ENCODE data around the gene PTEN. TPM values are rescaled to one million over a fixed set of nuclear protein-coding genes. Genes with fewer than 3 reads are reported as not detected.

Gene PTEN
- total RNA-seq, 4 donors from 2014 or later = 78.6 to 184 (median 129) TPM

GRCh38 chr10:87860156-87860795 is 3.1 kb upstream of the PTEN start:
- intact Hi-C loops (cut with DNase I; ENCODE audit: low total_unique reads) = no loop called here
- DNase-seq = no peak
- H3K27ac ChIP-seq = peak overlapping the region in 1 of 4 donors; percentile 93
- H3K27me3 ChIP-seq = no peaks in the 10 kb centered on the region
- H3K4me3 ChIP-seq = no peak overlapping the region
- in situ Hi-C loops (cut with MboI; ENCODE audit: low pct_ligation_motif_present in 1 of 4, low pct_unique_long_range_greater_than_20kb in 1 of 4, low sequenced_read_pairs in 3 of 4) = loop anchor here (10.0 to 25.0 kb wide), 4 partner anchors 252 to 527 kb away; no protein-coding TSS in a partner anchor
- H3K36me3 ChIP-seq = no peaks in the 10 kb centered on the region
- WGBS, 2 donors (ENCODE audit: low coverage in 1 of 2) = 60 to 65% methylated on average over 1 to 3 of the region's 3 CpGs
- H3K9me3 ChIP-seq = no peaks in the 10 kb centered on the region
- peaks cover 0 to 17% (median 10%) of the 10 kb centered on the region in 4 donors for H3K4me1 ChIP-seq
- TF ChIP-seq POLR2A (IDR thresholded peaks at IDR 0.05) (no peak), CTCF (IDR thresholded peaks at IDR 0.05) (peak; percentile 21 to 52 (median 27)), POLR2AphosphoS5 (IDR thresholded peaks at IDR 0.05) (no peak), EP300 (IDR thresholded peaks at IDR 0.05; ENCODE audit: low read depth) (no peak)

- WGBS, 2 donors (ENCODE audit: low coverage in 1 of 2) = 55 to 56% methylated on average over 2 to 4 of the region's 4 CpGs
- H3K27ac ChIP-seq = peak overlapping the region; percentile 93 to 100 (median 98)
- H3K27me3 ChIP-seq = no peaks in the 10 kb centered on the region
- no peaks in the 10 kb centered on the region for H3K9me3 ChIP-seq
- no peaks in the 10 kb centered on the region for H3K36me3 ChIP-seq
- peak overlapping the region in 1 of 4 donors; percentile 74 for H3K4me3 ChIP-seq
- TF ChIP-seq EP300 (IDR thresholded peaks at IDR 0.05; ENCODE audit: low read depth) (no peak), POLR2AphosphoS5 (IDR thresholded peaks at IDR 0.05) (no peak), CTCF (IDR thresholded peaks at IDR 0.05) (no peak), POLR2A (IDR thresholded peaks at IDR 0.05) (no peak)
- intact Hi-C loops (cut with DNase I; ENCODE audit: low total_unique reads) = no loop called here
- no peak for DNase-seq
- peaks cover 0 to 17% (median 10%) of the 10 kb centered on the region in 4 donors for H3K4me1 ChIP-seq
- in situ Hi-C loops (cut with MboI; ENCODE audit: low pct_ligation_motif_present in 1 of 4, low pct_unique_long_range_greater_than_20kb in 1 of 4, low sequenced_read_pairs in 3 of 4) = loop anchor here (10.0 to 25.0 kb wide), 4 partner anchors 251 to 526 kb away; no protein-coding TSS in a partner anchor
Observed at GRCh38 chr10:87860816-87861403, 2.5 kb upstream of the PTEN start.

GRCh38 chr10:87861566-87861952 is 1.9 kb upstream of the PTEN start:
- DNase-seq = peak; percentile 79
- no peaks in the 10 kb centered on the region for H3K9me3 ChIP-seq
- intact Hi-C loops (cut with DNase I; ENCODE audit: low total_unique reads) = no loop called here
- in situ Hi-C loops (cut with MboI; ENCODE audit: low pct_ligation_motif_present in 1 of 4, low pct_unique_long_range_greater_than_20kb in 1 of 4, low sequenced_read_pairs in 3 of 4) = loop anchor here (10.0 to 25.0 kb wide), 4 partner anchors 251 to 526 kb away; no protein-coding TSS in a partner anchor
- no peaks in the 10 kb centered on the region for H3K27me3 ChIP-seq
- no peaks in the 10 kb centered on the region for H3K36me3 ChIP-seq
- H3K4me3 ChIP-seq = peak overlapping the region; percentile 69 to 97 (median 76)
- peak overlapping the region; percentile 93 to 100 (median 98) for H3K27ac ChIP-seq
- H3K4me1 ChIP-seq = peaks cover 0 to 17% (median 10%) of the 10 kb centered on the region in 4 donors
- no peak for TF ChIP-seq POLR2A (IDR thresholded peaks at IDR 0.05)
- peak in 2 of 3 donors; percentile 11 to 17 for TF ChIP-seq POLR2AphosphoS5 (IDR thresholded peaks at IDR 0.05)
- 14% methylated on average over 15 of the region's 16 CpGs; no CpG with 5 or more reads in 1 of the 2 donors for WGBS, 2 donors (ENCODE audit: low coverage in 1 of 2)

GRCh38 chr10:87861953-87862678 is 1.3 kb upstream of the PTEN start:
- Histone ChIP-seq H3K4me1 (peaks cover 0 to 17% (median 12%) of the 10 kb centered on the region in 4 donors), H3K27ac (peak overlapping the region; percentile 93 to 100 (median 98)), H3K36me3 (no peaks in the 10 kb centered on the region), H3K4me3 (peak overlapping the region; percentile 69 to 97 (median 76)), H3K27me3 (no peaks in the 10 kb centered on the region), H3K9me3 (no peaks in the 10 kb centered on the region)
- intact Hi-C loops (cut with DNase I; ENCODE audit: low total_unique reads) (no loop called here), in situ Hi-C loops (cut with MboI; ENCODE audit: low pct_ligation_motif_present in 1 of 4, low pct_unique_long_range_greater_than_20kb in 1 of 4, low sequenced_read_pairs in 3 of 4) (loop anchor here (10.0 to 25.0 kb wide), 4 partner anchors 250 to 525 kb away; no protein-coding TSS in a partner anchor)
- peak; percentile 3 for TF ChIP-seq EP300 (IDR thresholded peaks at IDR 0.05; ENCODE audit: low read depth)
- TF ChIP-seq CTCF (IDR thresholded peaks at IDR 0.05) = peak in 1 of 5 experiments; percentile 24
- peak; percentile 67 for TF ChIP-seq POLR2A (IDR thresholded peaks at IDR 0.05)
- peak; percentile 81 to 90 (median 89) for TF ChIP-seq POLR2AphosphoS5 (IDR thresholded peaks at IDR 0.05)
- peak; percentile 98 for DNase-seq
- 0% methylated on average over 43 of the region's 57 CpGs; no CpG with 5 or more reads in 1 of the 2 donors for WGBS, 2 donors (ENCODE audit: low coverage in 1 of 2)
